ENCODE measurements around the gene COX4I2.
"Not testable (repeated sequence)": the region's sequence is repeated elsewhere in the genome, so short reads cannot be mapped to it uniquely, and the experiment has no call there.

The COX4I2 gene

GRCh38 chr20:31620246-31620645 is 17.5 kb upstream of the COX4I2 start:
- DNase-seq (ENCODE audit: extremely low spot score) = no peak

DNA sequence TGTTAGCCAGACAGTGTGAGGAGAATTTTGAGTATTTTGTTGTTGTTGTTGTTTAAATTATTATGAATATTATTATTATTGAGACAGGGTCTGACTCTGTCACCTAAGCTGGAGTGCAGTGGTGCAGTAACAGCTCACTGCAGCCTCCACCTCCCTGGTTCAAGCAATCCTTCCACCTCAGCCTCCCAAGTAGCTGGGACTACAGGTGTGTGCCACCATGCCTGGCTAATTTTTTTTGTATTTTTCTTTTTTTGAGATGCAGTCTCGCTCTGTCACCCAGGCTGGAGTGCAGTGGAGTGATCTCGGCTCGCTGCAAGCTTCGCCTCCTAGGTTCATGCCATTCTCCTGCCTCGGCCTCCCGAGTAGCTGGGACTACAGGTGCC is 14.6 kb upstream of the COX4I2 start:
- CTCF ChIA-PET; POLR2A ChIA-PET; DNase-seq (ENCODE audit: extremely low spot score): not testable (repeated sequence)

More at GRCh38 chr20:31620246-31620645, 17.5 kb upstream of the COX4I2 start:
- no peak for TF ChIP-seq PKNOX1 (IDR thresholded peaks at IDR 0.05)
- TF ChIP-seq L3MBTL2 (conservative IDR thresholded peaks at IDR 0.05) = no peak
- no peak for TF ChIP-seq BHLHE40 (IDR thresholded peaks at IDR 0.05; ENCODE audit: borderline replicate concordance)
- TF ChIP-seq CTBP1 (IDR thresholded peaks at IDR 0.05; ENCODE audit: borderline replicate concordance) = no peak
- TF ChIP-seq NFRKB (IDR thresholded peaks at IDR 0.05) = no peak
- no peak for TF ChIP-seq SUZ12 (IDR thresholded peaks at IDR 0.05)
- TF ChIP-seq HDGF (IDR thresholded peaks at IDR 0.05; ENCODE audit: borderline replicate concordance) = no peak
- no peak for TF ChIP-seq ZNF384 (IDR thresholded peaks at IDR 0.05)
- TF ChIP-seq ELF4 (IDR thresholded peaks at IDR 0.05) = no peak
- ChIA-PET POLR2A (no interaction called here), CTCF (no interaction called here)

GRCh38 chr20:31626534-31626933 is 11.2 kb upstream of the COX4I2 start:
- POLR2A ChIA-PET; CTCF ChIA-PET; DNase-seq (ENCODE audit: extremely low spot score): not testable (repeated sequence)

GRCh38 chr20:31628057-31628456 is 9.7 kb upstream of the COX4I2 start:
- POLR2A ChIA-PET; CTCF ChIA-PET; DNase-seq (ENCODE audit: extremely low spot score): not testable (repeated sequence)

GRCh38 chr20:31630187-31630790 is 7.4 kb upstream of the COX4I2 start:
- CTCF ChIA-PET = interaction anchor here (1.0 kb wide), 1 partner anchor 93 kb away, joined by 4 read pairs; no protein-coding TSS in a partner anchor
- POLR2A ChIA-PET = no interaction called here
- TF ChIP-seq BHLHE40 (IDR thresholded peaks at IDR 0.05; ENCODE audit: borderline replicate concordance) (no peak), PKNOX1 (IDR thresholded peaks at IDR 0.05) (no peak), FOXK2 (IDR thresholded peaks at IDR 0.05) (no peak), FOXM1 (IDR thresholded peaks at IDR 0.05; ENCODE audit: borderline replicate concordance) (no peak), ZNF384 (IDR thresholded peaks at IDR 0.05) (no peak), LEF1 (IDR thresholded peaks at IDR 0.05; ENCODE audit: borderline replicate concordance) (no peak), CTBP1 (IDR thresholded peaks at IDR 0.05; ENCODE audit: borderline replicate concordance) (no peak), TARDBP (IDR thresholded peaks at IDR 0.05) (no peak), FOXA1 (IDR thresholded peaks at IDR 0.05) (no peak), ELF4 (IDR thresholded peaks at IDR 0.05) (no peak), HDGF (IDR thresholded peaks at IDR 0.05; ENCODE audit: borderline replicate concordance) (no peak), SUZ12 (IDR thresholded peaks at IDR 0.05) (no peak), SP1 (IDR thresholded peaks at IDR 0.05) (no peak), ARNT (IDR thresholded peaks at IDR 0.05) (no peak), NFRKB (IDR thresholded peaks at IDR 0.05) (no peak), L3MBTL2 (conservative IDR thresholded peaks at IDR 0.05) (no peak)
- DNase-seq (ENCODE audit: extremely low spot score) = no peak

DNA sequence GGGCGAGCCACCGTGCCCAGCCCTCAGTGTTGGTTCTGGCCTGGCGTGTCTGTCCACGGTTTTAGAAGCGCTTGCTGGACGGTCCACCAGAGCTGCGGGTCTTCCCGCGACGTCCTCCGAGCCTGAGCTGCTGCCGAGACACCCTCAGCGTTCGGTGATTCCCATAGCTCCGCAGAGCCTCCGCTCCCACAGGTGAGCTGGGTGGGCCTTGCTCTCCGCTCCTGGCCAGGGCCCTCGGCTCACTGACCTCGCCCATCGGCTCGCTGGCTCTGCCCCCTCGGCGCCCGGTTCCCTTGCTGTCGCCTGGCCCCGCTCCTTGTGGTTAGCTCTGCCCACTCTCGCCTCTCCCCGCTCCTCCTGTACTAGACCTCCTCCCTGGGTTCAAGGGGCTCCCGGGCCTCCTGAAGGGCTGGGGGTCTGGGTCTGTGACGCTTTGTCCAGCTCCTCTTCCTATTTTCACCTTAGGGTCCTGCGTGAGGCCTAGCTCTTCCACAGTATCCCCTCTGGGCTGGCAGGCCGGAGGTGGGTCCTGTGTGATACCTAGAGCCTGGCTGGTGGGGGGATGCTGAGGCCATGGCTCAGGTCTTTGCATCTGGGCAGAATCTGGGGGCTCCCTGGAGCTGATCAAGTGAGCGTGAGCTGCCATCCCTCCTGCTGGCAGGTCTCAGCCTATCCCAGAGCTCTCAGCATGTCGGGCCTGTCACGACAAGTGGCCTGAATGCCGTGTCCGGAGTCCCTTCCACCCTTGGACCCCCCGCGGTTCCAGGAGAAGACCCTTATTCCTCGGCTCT is 5.0 kb upstream of the COX4I2 start:
- ChIA-PET CTCF (interaction anchor here (1.5 to 2.6 kb wide), 3 partner anchors 20 to 90 kb away, joined by 3 to 22 read pairs (median 8); partner anchors contain the start of gene BCL2L1), POLR2A (interaction anchor here (2.8 kb wide), 1 partner anchor 90 kb away, joined by 22 read pairs; the partner anchor contains the start of gene BCL2L1)
- TF ChIP-seq BHLHE40 (IDR thresholded peaks at IDR 0.05; ENCODE audit: borderline replicate concordance) (no peak), ELF4 (IDR thresholded peaks at IDR 0.05) (no peak), L3MBTL2 (conservative IDR thresholded peaks at IDR 0.05) (no peak), SUZ12 (IDR thresholded peaks at IDR 0.05) (no peak), HDGF (IDR thresholded peaks at IDR 0.05; ENCODE audit: borderline replicate concordance) (no peak), PKNOX1 (IDR thresholded peaks at IDR 0.05) (no peak), SP1 (IDR thresholded peaks at IDR 0.05) (no peak), FOXK2 (IDR thresholded peaks at IDR 0.05) (no peak), ARNT (IDR thresholded peaks at IDR 0.05) (no peak), TARDBP (IDR thresholded peaks at IDR 0.05) (no peak), FOXA1 (IDR thresholded peaks at IDR 0.05) (no peak), NFRKB (IDR thresholded peaks at IDR 0.05) (no peak)
- no peak for DNase-seq (ENCODE audit: extremely low spot score)
